Stimulated activated CD4-positive, alpha-beta T cell treated with anti-CD3 and anti-CD28 coated beads, Interleukin-2, amount 100 ng/mL, for 4 hours (primary cell): ENCODE results near the gene TRMT44.

Experiments used
- DNase-seq: peaks from one replicate; pipeline ENCODE4 v3.0.0-alpha.2; 2020; ENCODE audit warnings: low read depth

The TRMT44 gene

DNA sequence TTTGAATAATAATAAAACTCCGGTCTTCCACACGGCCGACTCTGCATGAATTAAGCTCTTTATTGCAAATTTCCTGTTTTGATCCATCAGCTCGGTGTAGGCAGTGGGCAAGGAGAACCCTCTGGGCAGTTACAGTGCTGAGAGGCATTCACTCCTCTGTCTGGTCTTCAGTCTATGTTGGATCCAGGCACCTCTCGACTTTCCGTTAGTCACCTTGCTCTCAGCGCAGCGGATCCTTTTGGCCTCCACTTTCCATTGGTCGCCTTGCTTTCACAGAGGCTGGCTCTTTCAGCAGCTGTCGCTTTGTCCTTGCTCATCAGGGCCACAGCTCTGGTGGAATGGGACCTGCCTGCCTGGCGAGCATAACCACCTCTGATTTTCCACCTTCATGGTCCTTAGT is 52.9 kb downstream of the TRMT44 start:
- DNase-seq = no peak

DNA sequence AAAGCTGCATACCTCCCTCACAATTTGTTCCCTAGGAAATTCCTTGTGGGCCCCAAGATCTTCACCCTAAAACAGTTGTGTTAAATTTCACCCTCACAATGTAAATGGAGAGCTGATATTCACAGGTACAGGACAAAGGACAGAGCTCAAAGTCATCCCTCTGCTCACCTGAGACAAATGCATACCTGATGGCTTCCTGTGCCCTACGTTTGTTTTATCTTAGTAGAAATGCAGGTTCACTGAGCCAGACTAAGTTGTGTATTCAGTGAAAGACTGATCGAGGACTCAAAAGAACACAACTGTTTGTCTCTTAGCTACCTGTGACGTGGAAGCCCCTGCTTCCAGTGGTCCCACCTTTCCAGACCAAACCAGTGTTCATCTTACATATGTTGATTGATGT is 53.6 kb downstream of the TRMT44 start:
- DNase-seq = no peak

DNA sequence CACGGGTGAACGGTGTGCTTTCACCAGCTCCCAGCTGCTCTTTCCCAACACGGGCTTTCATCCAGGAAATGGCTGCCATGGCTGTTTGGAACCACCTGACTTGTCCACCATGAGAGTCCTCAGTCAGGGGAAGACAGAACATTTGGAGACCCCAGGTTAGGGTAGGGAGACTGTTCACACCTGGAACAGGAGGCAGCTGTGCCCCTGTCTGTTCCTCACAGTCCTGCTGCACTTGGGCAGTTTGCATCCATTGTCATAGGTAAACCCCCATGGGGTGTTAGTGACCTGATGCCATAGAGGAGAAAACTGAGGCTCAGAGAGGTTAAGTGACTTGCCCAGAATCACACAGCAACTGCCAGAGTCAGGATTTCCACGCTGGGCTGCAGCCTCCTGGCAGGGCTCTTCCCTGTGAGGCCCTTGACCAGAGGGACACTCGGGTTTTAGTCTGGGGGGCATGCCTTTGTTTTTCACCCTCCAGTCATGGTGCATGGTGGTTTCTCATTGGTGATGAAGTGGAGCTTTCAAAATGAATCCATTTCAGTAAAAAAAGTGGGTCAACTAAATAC is 54.5 kb downstream of the TRMT44 start:
- no peak for DNase-seq

DNA sequence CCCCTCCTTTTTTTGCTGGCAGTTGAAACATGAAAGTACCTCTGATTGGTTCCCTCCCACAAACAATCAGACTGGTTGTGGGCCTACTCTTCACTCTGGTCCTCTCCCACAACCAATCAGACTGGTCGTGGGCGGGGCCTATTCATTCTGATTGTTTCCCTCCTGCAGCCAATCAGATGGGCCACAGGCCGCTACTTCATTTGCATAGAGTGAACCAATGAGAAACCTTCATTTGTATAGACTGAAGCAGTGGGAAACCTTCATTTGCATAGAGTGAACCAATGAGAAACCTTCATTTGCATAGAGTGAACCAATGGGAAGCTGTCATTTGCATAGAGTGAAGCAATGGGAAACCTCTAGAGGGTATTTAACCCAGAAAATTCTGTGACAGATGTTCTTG is 55.2 kb downstream of the TRMT44 start:
- no peak for DNase-seq

DNA sequence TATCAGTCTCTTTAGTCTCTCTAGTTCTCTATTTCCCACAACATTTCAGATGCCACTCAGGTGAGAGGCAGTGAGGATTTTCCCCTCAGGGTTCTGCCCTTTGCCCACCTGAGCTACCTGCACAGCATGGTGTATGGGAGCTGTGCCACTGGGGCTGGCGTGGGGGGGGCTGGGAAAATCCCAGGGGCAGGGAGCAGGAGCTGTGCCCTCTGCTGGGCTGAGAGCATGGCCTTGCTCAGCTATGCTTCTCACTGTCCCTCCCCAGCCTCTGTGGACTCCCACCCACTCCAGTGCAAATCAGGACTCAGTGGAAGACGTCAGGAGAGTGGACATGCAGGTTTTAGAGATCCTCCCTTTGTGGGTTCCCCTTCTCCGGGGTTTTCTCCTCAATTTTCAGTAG is 57.2 kb downstream of the TRMT44 start:
- no peak for DNase-seq

DNA sequence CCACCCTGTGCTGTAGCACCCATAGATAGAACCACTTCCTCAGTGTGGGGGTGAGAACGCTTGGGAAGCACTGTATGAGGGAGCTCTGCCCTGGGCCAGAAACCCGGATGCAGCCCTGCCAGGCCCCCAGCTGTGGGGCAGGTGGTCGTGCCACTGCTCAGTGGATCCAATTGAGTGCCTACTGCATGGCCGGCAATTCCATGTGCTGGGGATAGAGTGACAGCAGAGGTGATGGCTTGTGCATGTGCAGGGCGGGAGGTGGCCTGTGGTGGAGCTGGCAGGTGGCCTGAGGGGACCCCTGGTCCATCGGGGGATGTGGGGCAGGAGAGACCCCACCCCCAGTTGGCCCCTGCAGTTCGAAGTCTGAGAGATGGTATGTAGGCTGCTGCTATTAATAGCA is 60.4 kb downstream of the TRMT44 start:
- DNase-seq = no peak

DNA sequence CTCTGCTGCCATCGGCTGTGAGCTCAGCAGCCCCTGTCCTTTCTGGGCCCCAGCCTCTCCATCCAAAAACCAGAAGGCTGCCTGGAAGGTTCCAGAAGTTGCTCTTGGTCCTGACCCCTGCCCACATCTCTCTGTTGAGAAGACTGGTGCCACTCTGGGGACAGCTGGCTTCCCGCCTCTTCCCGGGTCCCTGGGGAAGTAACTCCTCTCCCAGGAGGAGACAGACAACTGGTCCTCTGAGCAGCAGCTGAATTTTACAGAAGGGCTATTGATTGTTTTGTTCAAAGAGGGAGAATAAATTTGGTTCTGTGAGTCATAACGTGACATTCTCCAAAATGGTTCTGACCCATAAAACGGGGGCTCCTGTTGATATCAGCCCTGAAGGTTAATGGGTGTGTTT is 61.2 kb downstream of the TRMT44 start:
- DNase-seq = no peak

DNA sequence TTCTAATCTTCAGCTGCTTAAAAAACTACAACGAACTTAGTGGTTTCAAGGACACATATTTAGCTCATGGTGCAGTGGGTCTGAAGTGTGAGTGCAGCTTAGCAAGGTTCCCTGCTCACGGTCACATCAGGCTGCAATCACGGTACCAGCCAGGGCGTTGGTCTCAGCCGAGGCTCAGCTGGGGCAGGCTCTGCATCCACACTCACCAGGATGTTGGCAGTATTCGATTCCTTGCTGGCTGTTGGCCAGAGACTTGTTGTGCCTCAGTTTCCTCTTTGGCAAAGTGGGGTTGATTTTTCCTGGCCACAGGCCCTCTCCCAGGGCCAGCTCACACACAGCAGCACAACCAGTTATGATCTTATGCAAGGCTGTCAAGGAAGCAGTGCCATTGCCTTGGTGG is 61.8 kb downstream of the TRMT44 start:
- DNase-seq = no peak

DNA sequence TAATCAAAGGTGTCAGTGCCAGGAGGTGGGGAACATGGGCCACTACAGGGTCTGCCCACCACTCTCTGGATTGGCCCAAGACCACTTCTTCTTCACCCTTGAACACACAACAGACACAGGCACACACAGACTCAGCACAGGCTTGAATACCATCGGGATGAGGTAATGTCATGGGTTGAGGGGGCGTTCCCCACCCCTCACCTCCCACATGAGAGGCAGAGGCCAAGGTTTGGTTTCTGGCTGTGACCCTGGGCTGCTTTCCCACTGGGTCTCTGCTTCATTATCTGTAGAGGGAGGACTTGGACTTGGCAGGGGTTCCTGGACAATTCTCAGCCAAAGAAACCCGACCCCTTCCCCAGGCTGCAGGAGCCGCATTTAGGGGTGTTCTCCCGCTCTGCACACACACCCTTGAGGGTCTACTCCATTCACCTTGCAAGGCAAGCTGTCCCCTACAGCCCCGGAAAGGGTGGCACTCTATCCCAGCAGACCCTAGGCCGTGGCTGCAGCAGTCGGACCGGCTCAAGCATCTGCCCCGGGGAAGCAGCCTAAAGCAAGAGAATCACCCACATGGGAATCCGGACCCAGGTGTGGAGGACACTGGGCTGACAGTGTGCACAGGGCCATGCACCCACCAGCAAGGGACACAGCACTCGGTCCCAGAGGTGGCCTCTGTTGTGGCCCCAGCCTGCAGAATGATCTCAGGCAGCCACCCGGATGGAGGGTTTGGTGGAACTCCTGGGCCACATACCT is 62.4 kb downstream of the TRMT44 start:
- no peak for DNase-seq

DNA sequence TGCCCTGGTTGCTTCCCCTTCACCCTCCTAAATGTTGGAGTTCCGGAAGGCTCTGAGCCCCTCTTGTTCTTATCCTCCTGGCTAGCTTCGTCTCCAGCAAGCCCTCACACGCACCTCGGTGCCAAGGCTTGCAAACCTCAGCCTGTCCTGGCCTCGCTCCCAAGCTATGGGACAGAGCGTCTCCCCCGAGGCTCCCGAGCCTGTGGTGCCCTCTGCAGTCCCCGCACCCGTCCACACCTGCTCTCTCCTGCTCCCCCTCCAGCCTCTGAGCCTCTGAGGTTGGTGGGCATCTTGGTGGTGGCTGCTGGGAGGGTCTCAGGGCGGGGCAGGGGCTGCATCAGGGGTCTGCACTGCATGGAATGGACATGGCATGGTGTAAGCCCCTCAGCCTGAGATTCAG is 63.2 kb downstream of the TRMT44 start:
- DNase-seq = no peak

DNA sequence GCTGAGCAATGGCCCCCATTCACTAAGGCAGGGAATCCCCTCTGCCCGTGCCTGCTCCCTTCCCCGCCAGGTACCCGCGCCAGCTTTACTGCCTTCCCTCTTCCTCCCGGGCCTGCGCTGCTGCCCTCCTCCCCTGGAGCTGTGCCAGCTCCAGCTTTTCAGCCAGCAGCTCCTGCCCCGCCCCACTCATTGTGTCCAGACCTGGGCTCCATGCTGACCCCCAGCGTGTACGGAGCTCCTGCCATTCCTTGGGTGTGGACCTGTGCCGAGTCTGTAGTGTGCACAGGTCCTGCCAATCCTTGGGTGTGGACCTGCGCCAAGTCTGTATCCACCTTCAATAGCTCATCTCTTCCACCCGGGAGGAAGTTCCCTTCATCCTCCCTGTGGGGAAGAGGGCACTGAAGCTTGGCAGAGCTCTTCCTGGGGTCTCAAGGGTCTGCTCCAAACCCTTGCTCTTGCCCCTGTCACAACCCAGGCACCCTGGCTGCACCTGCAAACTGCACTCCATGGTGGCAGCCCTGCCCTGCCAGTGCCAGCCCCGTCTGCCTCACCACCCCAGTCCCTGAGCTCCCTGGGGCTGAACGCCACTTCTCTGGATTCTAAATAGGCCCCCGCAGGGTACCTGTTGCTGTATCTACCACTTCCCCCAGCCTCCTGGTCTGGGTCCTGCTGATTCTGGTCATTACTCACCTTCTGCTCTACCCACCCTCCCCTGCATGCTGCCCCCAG is 63.9 kb downstream of the TRMT44 start:
- no peak for DNase-seq

DNA sequence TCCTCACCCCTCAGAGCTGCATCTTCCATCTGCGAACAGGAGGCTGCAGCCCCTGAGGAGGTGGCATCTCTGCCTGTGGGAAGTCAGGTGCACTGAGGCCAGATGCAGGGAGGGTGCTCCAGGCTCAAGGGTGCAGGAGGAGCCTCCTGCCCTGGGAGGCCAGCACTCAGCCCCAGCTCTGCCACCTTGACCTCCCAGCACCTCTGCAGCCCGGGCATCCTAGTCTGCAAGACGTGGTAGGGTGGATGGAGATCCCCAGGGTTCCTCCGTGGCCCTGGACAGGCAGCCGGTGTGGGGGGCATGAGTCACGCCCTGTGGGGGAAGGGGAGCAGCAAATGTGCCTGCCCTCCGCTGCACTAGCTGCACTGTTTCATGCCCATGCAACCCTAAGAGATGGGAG is 64.7 kb downstream of the TRMT44 start:
- DNase-seq = no peak

DNA sequence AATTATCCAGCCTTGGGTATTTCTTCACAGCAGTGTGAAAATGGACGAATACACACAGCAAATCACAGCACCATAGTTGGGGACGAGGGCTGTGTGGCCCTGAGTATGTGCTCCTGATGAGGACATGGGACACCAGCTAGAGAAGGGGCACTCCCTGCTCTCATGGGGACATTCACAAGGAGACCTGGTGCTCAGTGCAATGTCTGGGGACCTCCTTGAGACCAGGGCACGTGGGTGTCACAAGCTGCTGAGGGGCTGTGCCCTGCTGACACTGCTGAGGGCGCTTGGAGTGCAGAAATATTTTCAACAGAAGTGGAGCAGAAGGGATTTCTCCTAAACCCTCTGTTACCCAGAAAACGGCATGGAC is 65.4 kb downstream of the TRMT44 start:
- no peak for DNase-seq

DNA sequence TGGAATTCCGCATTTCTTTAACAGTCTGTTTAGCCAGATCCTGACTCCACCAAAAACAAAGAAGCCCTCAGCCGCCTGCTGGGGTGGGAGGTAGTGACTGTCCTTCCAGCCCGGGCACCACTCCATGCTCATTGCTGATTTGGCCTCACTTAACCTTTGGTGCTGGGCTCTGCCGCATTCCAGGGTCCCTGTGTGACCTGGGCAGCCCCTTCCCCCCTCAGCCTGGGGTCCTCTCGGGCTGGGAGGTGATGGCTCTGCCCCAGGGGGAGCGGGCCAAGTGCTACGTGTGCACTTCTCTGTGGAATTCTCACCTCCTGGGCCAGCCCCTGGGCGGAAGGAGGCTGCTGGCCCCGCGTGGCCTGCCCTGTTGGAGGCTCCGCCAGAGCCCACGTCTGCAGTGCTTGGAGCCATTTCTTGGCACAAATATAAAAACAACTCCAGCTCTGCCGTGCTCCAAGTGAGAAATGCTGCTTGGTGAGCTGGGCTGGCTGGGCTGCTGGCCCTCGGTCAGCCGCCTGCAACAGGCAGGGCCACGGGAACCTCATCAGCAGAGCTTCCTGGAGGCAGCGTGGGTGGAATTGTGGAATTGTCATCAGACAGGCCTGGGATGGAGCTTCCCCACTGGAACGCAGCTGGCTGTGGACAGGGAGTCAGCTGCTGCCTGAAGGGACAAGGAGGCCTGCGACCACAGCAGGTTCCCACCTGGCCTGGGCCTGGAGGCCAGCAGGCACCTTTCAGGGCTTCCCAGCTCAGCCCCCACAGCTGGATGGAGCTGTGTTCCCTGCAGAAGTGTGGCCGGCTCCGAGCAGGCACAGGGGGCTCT is 66.0 kb downstream of the TRMT44 start:
- no peak for DNase-seq

DNA sequence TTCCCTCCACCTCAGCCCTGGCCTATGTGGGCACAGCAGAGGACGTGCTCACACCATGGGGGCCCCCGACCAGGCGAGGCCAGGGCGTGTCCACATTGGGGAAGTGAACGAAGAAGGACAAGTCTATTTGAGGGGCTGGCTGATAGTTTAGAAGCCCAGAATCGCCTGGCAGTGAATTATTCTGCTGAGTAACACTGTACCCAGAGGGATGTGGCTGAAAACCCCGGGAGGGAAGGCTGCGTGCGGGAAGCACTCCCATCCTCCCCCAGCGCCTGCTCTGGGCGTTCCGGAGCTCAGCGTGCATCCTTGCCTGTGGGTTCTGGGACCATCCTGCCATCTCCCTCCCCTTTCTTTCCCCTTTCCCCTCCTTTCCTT is 66.6 kb downstream of the TRMT44 start:
- no peak for DNase-seq

DNA sequence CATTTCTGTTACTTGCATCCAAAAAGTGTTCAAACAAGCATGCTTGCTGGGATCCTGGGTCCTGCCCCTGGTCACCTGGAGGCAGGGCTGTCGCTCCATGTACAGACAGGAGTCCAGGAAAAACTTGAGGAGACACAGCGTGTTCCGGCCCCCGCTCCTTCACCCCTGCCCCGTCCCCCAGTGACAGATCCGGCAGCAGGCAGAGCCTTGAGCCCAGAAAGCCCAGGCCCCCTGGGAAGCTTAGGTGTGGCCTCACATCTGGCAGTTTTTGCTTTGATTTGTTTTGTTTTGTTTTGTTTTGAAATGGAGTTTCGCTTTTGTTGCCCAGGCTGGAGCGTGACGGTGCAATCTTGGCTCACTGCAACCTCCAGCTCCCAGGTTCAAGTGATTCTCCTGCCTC is 67.0 kb downstream of the TRMT44 start:
- no peak for DNase-seq

DNA sequence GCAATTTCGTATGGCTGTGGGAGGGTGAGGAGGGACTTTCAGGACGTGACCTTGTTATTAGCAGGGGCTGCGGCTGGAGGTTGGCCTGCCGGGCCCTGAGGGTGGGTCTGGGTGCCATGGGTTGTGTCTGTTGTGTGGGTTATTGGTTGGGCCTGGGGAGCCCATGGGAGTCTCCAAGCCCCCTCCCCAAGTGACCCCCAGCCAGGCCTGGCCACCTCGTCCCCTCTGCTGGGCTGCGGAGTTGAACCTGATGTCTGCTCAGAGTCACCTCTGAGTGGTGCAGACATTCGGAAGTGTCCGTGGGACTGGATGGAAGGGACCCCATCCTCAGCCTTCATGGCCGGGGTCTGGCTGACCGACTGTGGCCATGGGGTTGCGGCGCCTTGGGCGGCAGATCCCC is 67.7 kb downstream of the TRMT44 start:
- no peak for DNase-seq

DNA sequence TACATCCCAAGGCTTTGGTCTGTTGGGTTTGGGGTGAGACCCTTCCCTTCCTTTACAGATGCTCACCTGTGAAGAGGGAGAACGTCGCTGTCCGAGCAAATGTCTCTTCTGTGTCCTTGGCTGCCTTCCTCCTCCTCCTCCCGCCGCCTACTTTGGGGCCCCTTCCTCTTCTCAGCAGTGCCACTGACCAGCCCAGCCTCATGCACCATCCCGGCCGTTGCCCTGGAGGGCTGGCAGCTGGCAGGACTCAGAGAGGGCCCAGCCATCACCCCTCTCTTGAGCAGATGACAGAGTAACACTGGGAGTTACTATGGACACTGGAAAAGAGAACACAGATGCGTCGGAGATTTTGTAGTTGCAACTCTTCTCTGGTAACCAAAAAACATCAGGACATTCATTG is 68.2 kb downstream of the TRMT44 start:
- no peak for DNase-seq

DNA sequence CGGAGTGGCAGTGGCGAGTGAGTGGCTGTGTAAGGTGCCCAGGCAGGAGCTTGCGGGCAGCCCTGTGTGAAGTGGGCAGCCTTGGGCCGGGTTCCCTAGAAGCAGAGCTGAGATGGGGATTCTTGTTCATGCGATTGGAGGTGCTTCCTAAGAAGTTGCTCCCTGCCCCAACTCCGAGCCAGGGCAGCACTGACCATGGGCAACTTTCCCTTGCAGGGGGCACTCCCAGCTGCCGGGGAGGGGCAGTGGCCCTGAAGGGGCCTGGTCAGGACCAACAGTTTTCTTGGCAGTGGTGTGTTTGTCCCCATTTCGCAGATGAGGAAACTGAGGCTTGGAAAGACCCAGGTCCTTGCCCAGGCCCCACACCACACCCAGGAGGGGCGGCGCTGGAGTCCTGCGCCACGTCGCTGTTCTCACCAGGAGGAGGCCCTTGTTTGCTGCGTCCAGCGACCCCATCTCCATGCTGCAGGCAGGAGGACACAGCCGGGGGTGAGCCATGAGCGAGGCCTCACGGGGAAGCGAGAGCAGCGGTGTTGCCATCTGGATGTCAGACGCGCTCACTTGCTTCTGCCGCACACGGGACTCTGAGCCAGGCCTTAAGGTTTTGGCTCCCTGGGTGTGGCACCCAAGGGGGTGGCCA is 68.9 kb downstream of the TRMT44 start:
- no peak for DNase-seq

DNA sequence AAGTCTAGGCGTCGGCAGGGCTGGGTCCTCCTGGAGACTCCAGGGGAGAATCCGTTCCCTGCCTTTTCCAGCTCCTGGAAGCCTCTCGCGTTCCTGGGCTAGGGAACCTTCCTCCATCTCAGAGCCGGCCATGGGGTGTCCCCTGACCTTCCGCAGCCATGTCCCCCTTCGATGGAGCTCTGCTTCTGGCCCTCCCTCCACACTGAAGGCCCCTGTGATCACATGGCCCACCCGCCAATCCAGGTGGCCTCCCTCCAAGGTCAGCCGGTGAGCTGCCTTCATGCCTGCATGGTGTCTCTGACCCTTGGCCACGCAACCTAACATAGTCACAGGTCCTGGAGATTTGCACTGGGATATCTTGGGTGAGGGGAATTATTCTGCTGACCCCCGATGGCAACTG is 69.6 kb downstream of the TRMT44 start:
- DNase-seq = no peak

DNA sequence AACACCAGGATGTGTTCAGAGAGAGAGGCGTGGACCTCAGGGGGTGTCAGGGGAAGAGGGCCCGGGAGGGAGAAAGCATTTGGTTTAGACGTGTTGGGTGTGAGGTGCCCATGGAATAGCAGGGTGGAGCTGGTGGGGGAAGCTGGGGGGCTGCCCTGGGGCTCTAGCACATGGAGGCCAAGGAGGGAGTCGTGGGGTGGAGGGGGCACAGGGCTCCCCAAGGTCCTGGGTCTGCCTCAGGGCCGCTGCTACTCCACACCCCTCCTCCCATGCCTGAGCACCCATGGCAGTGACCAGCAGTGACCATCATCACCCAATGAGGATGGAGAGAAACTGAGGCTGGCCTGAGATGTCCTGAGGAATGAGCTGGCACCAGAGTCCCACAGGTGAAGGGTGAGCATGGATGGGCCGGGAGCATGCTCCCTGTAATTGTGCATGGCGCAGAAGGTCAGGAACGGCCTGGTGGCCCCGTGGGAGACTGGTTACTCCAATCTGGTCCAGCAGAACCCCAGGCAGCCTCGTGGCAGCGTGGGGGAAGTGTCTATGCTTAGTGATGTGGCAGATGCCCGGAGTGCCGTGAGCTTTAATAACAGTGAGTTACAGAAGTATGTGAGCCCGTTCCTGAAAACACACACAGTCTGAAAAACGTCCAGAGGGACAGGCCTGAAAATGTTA is 70.2 kb downstream of the TRMT44 start:
- DNase-seq = no peak

DNA sequence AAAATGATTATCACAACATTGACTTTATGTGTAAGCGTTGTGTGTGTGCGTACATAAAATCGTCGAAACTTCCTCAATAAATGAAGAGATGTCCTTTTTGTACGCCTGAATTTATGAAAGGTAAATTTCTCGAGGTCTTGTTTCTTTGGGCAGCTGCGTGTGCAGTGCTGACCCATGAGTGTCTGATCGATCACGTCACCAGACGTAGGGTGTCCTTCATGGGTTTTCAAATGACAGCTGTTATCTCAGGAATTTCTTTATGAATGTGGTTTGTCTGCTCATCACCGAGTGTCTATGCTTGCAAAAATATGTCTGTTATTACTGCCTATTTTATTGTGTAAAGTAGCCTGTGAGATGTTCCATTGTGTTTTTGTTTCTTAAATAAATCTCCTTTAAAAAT is 71.9 kb downstream of the TRMT44 start:
- DNase-seq = no peak
